Measurements from ENCODE around the gene SERPINE2.

GRCh38 chr2:223930103-223930976, 108.7 kb downstream of the SERPINE2 start:
- no peak for TF ChIP-seq CTCF (conservative IDR thresholded peaks at IDR 0.05)
- TF ChIP-seq ZFX (IDR thresholded peaks at IDR 0.05) = no peak
